ENCODE measurements around the gene DLG5. TPM values are rescaled to one million over a fixed set of nuclear protein-coding genes. Genes with fewer than 3 reads are reported as not detected.

DLG5 gene
- total and polyA plus RNA-seq, 9 of the 15 experiments (the other 6 are each of a cell fraction or from before 2014, with no cell fraction given), result 1.4 to 26.8 (median 11.2) TPM

DNA sequence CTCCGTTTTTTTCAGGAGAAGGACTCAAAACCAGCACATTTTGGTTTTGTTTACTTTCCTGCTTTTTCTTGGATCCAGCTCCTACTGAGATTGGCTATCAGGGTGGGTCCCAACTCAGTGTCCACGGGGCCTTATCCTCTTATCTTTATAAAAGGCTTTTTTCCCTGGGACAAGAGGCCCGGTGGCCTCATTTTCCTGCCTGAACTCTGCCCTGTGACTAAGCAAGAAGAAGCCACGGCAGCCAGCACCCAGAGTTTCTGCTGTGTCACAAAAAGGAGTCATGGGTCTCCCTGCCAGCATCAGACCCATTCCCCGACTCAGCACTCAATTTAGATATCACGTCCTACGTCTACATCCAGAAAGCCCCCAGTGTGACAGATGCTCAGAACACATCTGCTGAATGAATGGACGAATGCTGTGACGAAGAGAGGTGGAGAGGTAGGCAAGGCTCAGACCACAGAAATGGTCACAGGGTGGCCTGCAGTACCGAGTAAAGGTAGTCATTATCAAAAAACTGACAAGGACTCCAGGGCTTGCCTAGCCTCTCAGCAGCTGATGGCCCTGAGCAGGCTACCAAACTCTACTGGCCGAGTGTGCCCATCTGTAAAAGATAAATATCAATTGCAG is 16.7 kb downstream of the DLG5 start (continued):
- TF ChIP-seq, protein P1, sequence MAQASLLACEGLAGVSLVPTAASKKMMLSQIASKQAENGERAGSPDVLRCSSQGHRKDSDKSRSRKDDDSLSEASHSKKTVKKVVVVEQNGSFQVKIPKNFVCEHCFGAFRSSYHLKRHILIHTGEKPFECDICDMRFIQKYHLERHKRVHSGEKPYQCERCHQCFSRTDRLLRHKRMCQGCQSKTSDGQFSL (CRISPR knock-in tag; IDR thresholded peaks at IDR 0.05), result no peak
- TF ChIP-seq, protein P1 (tag; IDR thresholded peaks at IDR 0.05), result peak in 1 of 2 experiments; percentile 73; a peak in 2 of 4 replicates
- TF ChIP-seq SMARCE1 (IDR thresholded peaks at IDR 0.05) (peak; percentile 93), RUNX1 (IDR thresholded peaks at IDR 0.05; ENCODE audit: low read depth) (no peak), TRIM28 (IDR thresholded peaks at IDR 0.05) (0 out of 2 replicates have a peak, but pooled peaks have one; percentile 17), CHD4 (IDR thresholded peaks at IDR 0.05; ENCODE audit: insufficient read depth, insufficient replicate concordance, low read depth, low read length, poor library complexity, severe bottlenecking) (no peak), ZNF507 (tag; conservative IDR thresholded peaks at IDR 0.05) (no peak), FOS (IDR thresholded peaks at IDR 0.05; ENCODE audit: extremely low read depth, insufficient read length) (no peak), ZNF12 (CRISPR knock-in tag; IDR thresholded peaks at IDR 0.05) (no peak), CBX5 (IDR thresholded peaks at IDR 0.05; ENCODE audit: borderline replicate concordance, low read depth) (no peak), ZNF316 (IDR thresholded peaks at IDR 0.05) (peak; percentile 99), EHMT2 (IDR thresholded peaks at IDR 0.05) (no peak), ELF4 (CRISPR knock-in tag; IDR thresholded peaks at IDR 0.05) (peak; percentile 46)
- TF ChIP-seq, protein P2, sequence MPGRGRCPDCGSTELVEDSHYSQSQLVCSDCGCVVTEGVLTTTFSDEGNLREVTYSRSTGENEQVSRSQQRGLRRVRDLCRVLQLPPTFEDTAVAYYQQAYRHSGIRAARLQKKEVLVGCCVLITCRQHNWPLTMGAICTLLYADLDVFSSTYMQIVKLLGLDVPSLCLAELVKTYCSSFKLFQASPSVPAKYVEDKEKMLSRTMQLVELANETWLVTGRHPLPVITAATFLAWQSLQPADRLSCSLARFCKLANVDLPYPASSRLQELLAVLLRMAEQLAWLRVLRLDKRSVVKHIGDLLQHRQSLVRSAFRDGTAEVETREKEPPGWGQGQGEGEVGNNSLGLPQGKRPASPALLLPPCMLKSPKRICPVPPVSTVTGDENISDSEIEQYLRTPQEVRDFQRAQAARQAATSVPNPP (IDR thresholded peaks at IDR 0.05; ENCODE audit: borderline replicate concordance, insufficient read depth, insufficient read length), result no peak
- TF ChIP-seq, protein P3, sequence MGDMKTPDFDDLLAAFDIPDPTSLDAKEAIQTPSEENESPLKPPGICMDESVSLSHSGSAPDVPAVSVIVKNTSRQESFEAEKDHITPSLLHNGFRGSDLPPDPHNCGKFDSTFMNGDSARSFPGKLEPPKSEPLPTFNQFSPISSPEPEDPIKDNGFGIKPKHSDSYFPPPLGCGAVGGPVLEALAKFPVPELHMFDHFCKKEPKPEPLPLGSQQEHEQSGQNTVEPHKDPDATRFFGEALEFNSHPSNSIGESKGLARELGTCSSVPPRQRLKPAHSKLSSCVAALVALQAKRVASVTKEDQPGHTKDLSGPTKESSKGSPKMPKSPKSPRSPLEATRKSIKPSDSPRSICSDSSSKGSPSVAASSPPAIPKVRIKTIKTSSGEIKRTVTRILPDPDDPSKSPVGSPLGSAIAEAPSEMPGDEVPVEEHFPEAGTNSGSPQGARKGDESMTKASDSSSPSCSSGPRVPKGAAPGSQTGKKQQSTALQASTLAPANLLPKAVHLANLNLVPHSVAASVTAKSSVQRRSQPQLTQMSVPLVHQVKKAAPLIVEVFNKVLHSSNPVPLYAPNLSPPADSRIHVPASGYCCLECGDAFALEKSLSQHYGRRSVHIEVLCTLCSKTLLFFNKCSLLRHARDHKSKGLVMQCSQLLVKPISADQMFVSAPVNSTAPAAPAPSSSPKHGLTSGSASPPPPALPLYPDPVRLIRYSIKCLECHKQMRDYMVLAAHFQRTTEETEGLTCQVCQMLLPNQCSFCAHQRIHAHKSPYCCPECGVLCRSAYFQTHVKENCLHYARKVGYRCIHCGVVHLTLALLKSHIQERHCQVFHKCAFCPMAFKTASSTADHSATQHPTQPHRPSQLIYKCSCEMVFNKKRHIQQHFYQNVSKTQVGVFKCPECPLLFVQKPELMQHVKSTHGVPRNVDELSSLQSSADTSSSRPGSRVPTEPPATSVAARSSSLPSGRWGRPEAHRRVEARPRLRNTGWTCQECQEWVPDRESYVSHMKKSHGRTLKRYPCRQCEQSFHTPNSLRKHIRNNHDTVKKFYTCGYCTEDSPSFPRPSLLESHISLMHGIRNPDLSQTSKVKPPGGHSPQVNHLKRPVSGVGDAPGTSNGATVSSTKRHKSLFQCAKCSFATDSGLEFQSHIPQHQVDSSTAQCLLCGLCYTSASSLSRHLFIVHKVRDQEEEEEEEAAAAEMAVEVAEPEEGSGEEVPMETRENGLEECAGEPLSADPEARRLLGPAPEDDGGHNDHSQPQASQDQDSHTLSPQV (IDR thresholded peaks at IDR 0.05), result peak; percentile 98
- TF ChIP-seq, protein P4, sequence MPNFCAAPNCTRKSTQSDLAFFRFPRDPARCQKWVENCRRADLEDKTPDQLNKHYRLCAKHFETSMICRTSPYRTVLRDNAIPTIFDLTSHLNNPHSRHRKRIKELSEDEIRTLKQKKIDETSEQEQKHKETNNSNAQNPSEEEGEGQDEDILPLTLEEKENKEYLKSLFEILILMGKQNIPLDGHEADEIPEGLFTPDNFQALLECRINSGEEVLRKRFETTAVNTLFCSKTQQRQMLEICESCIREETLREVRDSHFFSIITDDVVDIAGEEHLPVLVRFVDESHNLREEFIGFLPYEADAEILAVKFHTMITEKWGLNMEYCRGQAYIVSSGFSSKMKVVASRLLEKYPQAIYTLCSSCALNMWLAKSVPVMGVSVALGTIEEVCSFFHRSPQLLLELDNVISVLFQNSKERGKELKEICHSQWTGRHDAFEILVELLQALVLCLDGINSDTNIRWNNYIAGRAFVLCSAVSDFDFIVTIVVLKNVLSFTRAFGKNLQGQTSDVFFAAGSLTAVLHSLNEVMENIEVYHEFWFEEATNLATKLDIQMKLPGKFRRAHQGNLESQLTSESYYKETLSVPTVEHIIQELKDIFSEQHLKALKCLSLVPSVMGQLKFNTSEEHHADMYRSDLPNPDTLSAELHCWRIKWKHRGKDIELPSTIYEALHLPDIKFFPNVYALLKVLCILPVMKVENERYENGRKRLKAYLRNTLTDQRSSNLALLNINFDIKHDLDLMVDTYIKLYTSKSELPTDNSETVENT (CRISPR knock-in tag; IDR thresholded peaks at IDR 0.05), result 0 out of 2 replicates have a peak, but pooled peaks have one; percentile 33
- TF ChIP-seq, protein P5, sequence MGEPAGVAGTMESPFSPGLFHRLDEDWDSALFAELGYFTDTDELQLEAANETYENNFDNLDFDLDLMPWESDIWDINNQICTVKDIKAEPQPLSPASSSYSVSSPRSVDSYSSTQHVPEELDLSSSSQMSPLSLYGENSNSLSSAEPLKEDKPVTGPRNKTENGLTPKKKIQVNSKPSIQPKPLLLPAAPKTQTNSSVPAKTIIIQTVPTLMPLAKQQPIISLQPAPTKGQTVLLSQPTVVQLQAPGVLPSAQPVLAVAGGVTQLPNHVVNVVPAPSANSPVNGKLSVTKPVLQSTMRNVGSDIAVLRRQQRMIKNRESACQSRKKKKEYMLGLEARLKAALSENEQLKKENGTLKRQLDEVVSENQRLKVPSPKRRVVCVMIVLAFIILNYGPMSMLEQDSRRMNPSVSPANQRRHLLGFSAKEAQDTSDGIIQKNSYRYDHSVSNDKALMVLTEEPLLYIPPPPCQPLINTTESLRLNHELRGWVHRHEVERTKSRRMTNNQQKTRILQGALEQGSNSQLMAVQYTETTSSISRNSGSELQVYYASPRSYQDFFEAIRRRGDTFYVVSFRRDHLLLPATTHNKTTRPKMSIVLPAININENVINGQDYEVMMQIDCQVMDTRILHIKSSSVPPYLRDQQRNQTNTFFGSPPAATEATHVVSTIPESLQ (CRISPR knock-in tag; IDR thresholded peaks at IDR 0.05), result 0 out of 2 replicates have a peak, but pooled peaks have one; percentile 63
